A673 (cell line): Measurements from ENCODE around the gene PIEZO1. TPM values are rescaled to one million over a fixed set of nuclear protein-coding genes. Genes with fewer than 3 reads are reported as not detected.

Experiments
- BruUV-seq: library from RNA; stranded (reverse); fragments of 400-500 nt; replicated peaks from 2 replicates; lab custom pipeline; 2021; lab: Mats Ljungman, UMichigan
- CTCF ChIA-PET: fragments of 300-600 bp; sonication (Branson Sonifier 250); formaldehyde crosslinking; loops from one replicate; lab custom pipeline; 2022; ENCODE audit warnings: antibody characterized with exemption; lab: Charles Lee
- POLR2A ChIA-PET: fragments of 300-600 bp; sonication (Branson Sonifier 250); formaldehyde crosslinking; loops from one replicate; lab custom pipeline; 2022; ENCODE audit warnings: antibody characterized with exemption; ENCODE audit not compliant: low non-redundant PET; lab: Charles Lee
- DNase-seq: peaks from one replicate; pipeline ENCODE4 v3.0.0-alpha.2; 2015; ENCODE audit warnings: low spot score
- H3K27ac ChIP-seq: fragments of 200-600 bp; sonication (generic); 2 replicates; pipeline ENCODE4 v1.5.1; 2016; ENCODE audit warnings: mixed run types, low read depth, mild to moderate bottlenecking, mixed read lengths, antibody characterized with exemption, low read length; ENCODE audit not compliant: poor library complexity, severe bottlenecking
- H3K27me3 ChIP-seq: fragments of 200-600 bp; sonication (generic); replicated peaks from 2 replicates; pipeline ENCODE4 v1.6.1; 2017; ENCODE audit warnings: mixed run types, low read depth, mild to moderate bottlenecking, mixed read lengths, antibody characterized with exemption, low read length; ENCODE audit not compliant: insufficient read depth, poor library complexity
- H3K36me3 ChIP-seq: fragments of 200-600 bp; sonication (generic); 2 replicates; pipeline ENCODE4 v1.6.1; 2016; ENCODE audit warnings: mixed run types, mild to moderate bottlenecking, mixed read lengths, antibody characterized with exemption, low read length; ENCODE audit not compliant: insufficient read depth, poor library complexity, severe bottlenecking
- H3K4me1 ChIP-seq: fragments of 200-600 bp; sonication (generic); 2 replicates; pipeline ENCODE4 v1.6.1; 2017; ENCODE audit warnings: mixed run types, mild to moderate bottlenecking, mixed read lengths, antibody characterized with exemption, low read length; ENCODE audit not compliant: insufficient read depth, poor library complexity, severe bottlenecking
- H3K4me3 ChIP-seq: fragments of 200-600 bp; sonication (generic); 2 replicates; pipeline ENCODE4 v1.5.1; 2016; ENCODE audit warnings: low read depth, mixed run types, mild to moderate bottlenecking, mixed read lengths, low read length; ENCODE audit not compliant: poor library complexity, severe bottlenecking
- H3K9me3 ChIP-seq: fragments of 200-600 bp; sonication (generic); 2 replicates; pipeline ENCODE4 v1.6.1; 2016; ENCODE audit warnings: mixed run types, low read depth, mild to moderate bottlenecking, mixed read lengths, antibody characterized with exemption, low read length; ENCODE audit not compliant: poor library complexity, severe bottlenecking
- EZH2 ChIP-seq: fragments of 200-600 bp; sonication (generic); IDR thresholded peaks from 2 replicates; pipeline ENCODE4 v1.6.1; 2017; ENCODE audit warnings: borderline replicate concordance, low read depth, mild to moderate bottlenecking, mixed read lengths, antibody characterized with exemption, low read length; ENCODE audit not compliant: poor library complexity, severe bottlenecking
- intact Hi-C: fragments of 100-400 bp; cut with micrococcal nuclease; formaldehyde crosslinking; loops from one replicate; pipeline ENCODE4 v1.10.0; 2022; ENCODE audit not compliant: unreplicated experiment
- total RNA-seq: library from RNA; stranded (reverse); gene quantifications from 2 replicates; pipeline ENCODE4 v1.2.3, GENCODE V29; 2021
- TF ChIP-seq, protein P1 (sequence below): fragments of 300-800, 200-600 bp; sonication (generic); conservative IDR thresholded peaks from 2 replicates; pipeline ENCODE4 v1.5.1; 2017; ENCODE audit warnings: low read depth, mild to moderate bottlenecking, antibody characterized with exemption, low read length, moderate library complexity, mixed read lengths

The PIEZO1 gene
- total RNA-seq, 1 experiment from 2014 or later = 174 TPM

DNA sequence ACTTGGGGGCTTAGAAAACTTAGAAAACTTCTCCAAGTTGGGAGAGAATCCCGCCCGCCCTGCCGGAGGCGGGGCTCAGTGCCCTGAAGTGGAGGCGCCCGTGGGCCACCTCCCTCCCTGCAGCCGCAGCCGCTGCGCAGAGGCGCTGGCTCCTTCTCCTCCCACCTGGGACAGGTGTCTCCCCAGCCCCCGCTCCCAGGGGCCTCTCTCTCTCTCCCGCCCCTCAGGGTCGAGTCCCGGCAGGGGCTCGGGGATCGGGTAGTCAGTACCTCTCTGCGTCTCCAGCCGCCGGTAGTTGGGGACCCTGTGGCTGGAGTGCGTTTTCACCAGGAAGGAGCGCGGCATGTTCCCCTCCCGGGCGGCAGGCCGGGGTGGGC is 99.0 kb downstream of the PIEZO1 start:
- POLR2A ChIA-PET = no interaction called here

DNA sequence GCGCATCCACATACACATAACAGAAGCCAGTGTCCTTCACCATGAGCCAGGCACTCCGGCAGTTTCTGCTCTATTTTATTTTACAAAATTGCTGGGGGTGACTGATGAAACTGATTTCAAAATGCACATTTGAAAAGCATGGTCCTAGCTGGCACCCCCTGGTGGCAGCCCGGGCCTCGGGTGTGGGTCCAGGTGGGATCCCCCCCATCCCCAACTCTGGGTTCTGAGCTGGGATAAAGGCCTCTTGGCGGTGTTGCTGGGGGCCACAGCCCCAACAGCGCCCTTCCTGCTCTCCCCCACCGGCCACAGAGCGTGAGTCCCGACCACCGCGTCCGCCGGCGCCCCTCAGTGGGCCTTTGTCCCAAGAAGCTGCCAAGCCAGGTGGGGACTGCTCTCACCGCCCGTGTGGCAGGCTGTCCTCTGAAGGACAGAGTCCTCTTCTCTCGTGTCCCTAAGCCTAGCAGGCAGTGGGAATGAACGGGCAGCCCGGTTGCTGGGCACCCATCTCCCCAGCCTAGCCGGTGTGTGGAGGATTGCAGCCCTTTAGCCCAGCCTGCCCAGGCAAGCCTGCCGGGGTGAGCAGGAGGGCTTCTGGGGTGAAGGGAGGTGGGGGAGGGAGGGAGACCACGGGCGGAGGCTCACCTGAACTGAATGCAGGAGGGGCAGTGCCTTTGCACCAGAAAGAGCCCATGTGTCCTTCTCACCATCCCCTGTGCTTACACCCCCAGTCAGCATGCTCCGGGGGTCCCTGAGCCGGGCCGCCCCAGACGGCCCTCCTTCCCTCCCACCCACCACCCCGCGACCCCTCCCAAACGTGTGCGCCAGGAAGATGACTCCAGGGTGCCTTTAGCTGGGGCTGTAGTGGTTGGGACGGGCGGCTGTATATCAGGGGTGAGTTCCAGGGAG is 99.6 kb downstream of the PIEZO1 start:
- intact Hi-C loops = no loop called here
- Histone ChIP-seq H3K4me1 (peaks cover 6% of the 10 kb centered on the region), H3K4me3 (peak overlapping the region; percentile 53), H3K27me3 (no peaks in the 10 kb centered on the region), H3K9me3 (no peaks in the 10 kb centered on the region), H3K27ac (no peak overlapping the region), H3K36me3 (no peaks in the 10 kb centered on the region)
- no TSS peak for BruUV-seq
- DNase-seq = peak; percentile 52
- CTCF ChIA-PET = interaction anchor here (0.5 kb wide), 1 partner anchor 13 kb away, joined by 11 read pairs; no protein-coding TSS in a partner anchor
- no peak for TF ChIP-seq EZH2
- TF ChIP-seq, protein P1, sequence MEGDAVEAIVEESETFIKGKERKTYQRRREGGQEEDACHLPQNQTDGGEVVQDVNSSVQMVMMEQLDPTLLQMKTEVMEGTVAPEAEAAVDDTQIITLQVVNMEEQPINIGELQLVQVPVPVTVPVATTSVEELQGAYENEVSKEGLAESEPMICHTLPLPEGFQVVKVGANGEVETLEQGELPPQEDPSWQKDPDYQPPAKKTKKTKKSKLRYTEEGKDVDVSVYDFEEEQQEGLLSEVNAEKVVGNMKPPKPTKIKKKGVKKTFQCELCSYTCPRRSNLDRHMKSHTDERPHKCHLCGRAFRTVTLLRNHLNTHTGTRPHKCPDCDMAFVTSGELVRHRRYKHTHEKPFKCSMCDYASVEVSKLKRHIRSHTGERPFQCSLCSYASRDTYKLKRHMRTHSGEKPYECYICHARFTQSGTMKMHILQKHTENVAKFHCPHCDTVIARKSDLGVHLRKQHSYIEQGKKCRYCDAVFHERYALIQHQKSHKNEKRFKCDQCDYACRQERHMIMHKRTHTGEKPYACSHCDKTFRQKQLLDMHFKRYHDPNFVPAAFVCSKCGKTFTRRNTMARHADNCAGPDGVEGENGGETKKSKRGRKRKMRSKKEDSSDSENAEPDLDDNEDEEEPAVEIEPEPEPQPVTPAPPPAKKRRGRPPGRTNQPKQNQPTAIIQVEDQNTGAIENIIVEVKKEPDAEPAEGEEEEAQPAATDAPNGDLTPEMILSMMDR = peak; percentile 65
- POLR2A ChIA-PET = no interaction called here

More for the DNA sequence above, 99.0 kb downstream of the PIEZO1 start:
- no peak for DNase-seq
- Histone ChIP-seq H3K27me3 (no peaks in the 10 kb centered on the region), H3K9me3 (no peaks in the 10 kb centered on the region), H3K4me3 (peak overlapping the region; percentile 53), H3K27ac (no peak overlapping the region), H3K36me3 (no peaks in the 10 kb centered on the region), H3K4me1 (peaks cover 6% of the 10 kb centered on the region)
- intact Hi-C loops = no loop called here
- BruUV-seq = no TSS peak
- CTCF ChIA-PET = no interaction called here
- TF ChIP-seq, protein P1 = no peak
- no peak for TF ChIP-seq EZH2

DNA sequence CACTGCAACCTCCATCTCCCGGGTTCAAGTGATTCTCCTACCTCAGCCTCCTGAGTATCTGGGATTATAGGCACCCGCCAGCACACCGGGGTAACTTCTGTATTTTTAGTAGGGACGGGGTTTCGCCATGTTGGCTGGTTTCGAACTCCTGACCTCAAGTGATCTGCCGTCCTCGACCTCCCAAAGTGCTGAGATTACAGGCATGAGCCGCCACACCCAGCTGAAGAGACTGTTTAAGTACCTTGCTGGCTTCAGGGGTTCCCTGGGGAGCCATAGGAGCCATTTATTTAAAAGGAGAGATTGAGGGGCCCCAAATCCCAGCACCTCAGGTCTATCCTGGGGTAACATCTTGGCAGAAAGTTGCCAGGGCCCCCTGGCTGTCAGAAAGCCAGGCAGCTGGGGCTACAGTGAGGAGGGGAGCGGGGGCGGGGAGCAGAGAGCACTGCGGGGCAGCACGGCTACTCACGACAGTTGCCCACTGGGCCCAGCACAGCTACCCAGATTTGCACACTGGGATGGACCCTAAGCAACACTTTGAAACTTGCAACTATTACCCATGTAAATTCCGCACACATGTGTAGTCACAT is 100.4 kb downstream of the PIEZO1 start:
- no peaks in the 10 kb centered on the region for H3K27me3 ChIP-seq
- no peaks in the 10 kb centered on the region for H3K36me3 ChIP-seq
- DNase-seq = no peak
- no peak overlapping the region for H3K4me3 ChIP-seq
- intact Hi-C loops = no loop called here
- peaks cover 6% of the 10 kb centered on the region for H3K4me1 ChIP-seq
- H3K27ac ChIP-seq = no peak overlapping the region
- CTCF ChIA-PET = no interaction called here
- no peaks in the 10 kb centered on the region for H3K9me3 ChIP-seq
- TF ChIP-seq, protein P1 = no peak
- TF ChIP-seq EZH2 = no peak
- BruUV-seq = no TSS peak
- POLR2A ChIA-PET = no interaction called here
